ENCODE results near the gene DRAP1. TPM values are rescaled to one million over a fixed set of nuclear protein-coding genes. Genes with fewer than 3 reads are reported as not detected.

The DRAP1 gene
- total RNA-seq, 6 donors from 2014 or later, result 60.3 to 111 (median 80.0) TPM

- Histone ChIP-seq H3K4me3 (peak overlapping the region; percentile 62 to 75 (median 68)), H3K27ac (peak overlapping the region; percentile 70 to 84 (median 77)), H3K9me3 (no peaks in the 10 kb centered on the region), H3K27me3 (peaks cover 0 to 3% (median 0%) of the 10 kb centered on the region in 4 donors), H3K36me3 (no peaks in the 10 kb centered on the region), H3K4me1 (peaks cover 17 to 22% (median 19%) of the 10 kb centered on the region in 4 donors)
- WGBS, 2 donors, result 3 to 4% methylated on average over 29 to 35 of the region's 78 CpGs
- DNase-seq (peak; percentile 78 to 92), ATAC-seq (ENCODE audit: low FRiP score in 2 of 2) (peak; percentile 56 to 86)
- TF ChIP-seq POLR2AphosphoS5 (IDR thresholded peaks at IDR 0.05) (peak in 1 of 2 donors; percentile 58), CTCF (IDR thresholded peaks at IDR 0.05) (peak in 1 of 6 experiments; percentile 3), POLR2A (IDR thresholded peaks at IDR 0.05) (no peak)
Measured at GRCh38 chr11:65899356-65900124, 19.7 kb upstream of the DRAP1 start.

- Histone ChIP-seq H3K4me1 (peaks cover 15 to 22% (median 18%) of the 10 kb centered on the region in 4 donors), H3K27ac (peak within 1 kb of the TSS; percentile 70 to 84 (median 77)), H3K36me3 (no peaks in the 10 kb centered on the region), H3K9me3 (no peaks in the 10 kb centered on the region), H3K4me3 (peak within 1 kb of the TSS; percentile 62 to 75 (median 68)), H3K27me3 (peaks cover 0 to 3% (median 0%) of the 10 kb centered on the region in 4 donors)
- peak; percentile 91 to 95 for ATAC-seq (ENCODE audit: low FRiP score in 2 of 2)
- peak; percentile 97 for DNase-seq
- WGBS, 2 donors, result 5 to 7% methylated on average over 16 to 46 of the region's 80 CpGs
- TF ChIP-seq POLR2AphosphoS5 (IDR thresholded peaks at IDR 0.05) (peak; percentile 52 to 72), EP300 (IDR thresholded peaks at IDR 0.05) (peak in 1 of 4 donors; percentile 10), POLR2A (IDR thresholded peaks at IDR 0.05) (peak in 3 of 4 donors; percentile 64 to 81 (median 73)), CTCF (IDR thresholded peaks at IDR 0.05) (peak in 1 of 6 experiments; percentile 9)
Measured at GRCh38 chr11:65900125-65900898, 18.9 kb upstream of the DRAP1 start, which contains the start of gene FOSL1. FOSL1 (minus strand) TSS chr11:65900388; CDS start chr11:65900339, 49 bp downstream.

GRCh38 chr11:65900899-65901180 lies 18.4 kb upstream of the DRAP1 start:
- peak overlapping the region in 3 of 4 donors; percentile 62 to 69 (median 66) for H3K4me3 ChIP-seq
- H3K27me3 ChIP-seq, result peaks cover 0 to 3% (median 0%) of the 10 kb centered on the region in 4 donors

GRCh38 chr11:65903068-65903481 lies 16.2 kb upstream of the DRAP1 start:
- 8 to 34% methylated on average over 2 to 4 of the region's 5 CpGs for WGBS, 2 donors
- H3K27me3 ChIP-seq, result peaks cover 0 to 3% (median 0%) of the 10 kb centered on the region in 4 donors
- no peak overlapping the region for H3K4me3 ChIP-seq
- no peak overlapping the region for H3K27ac ChIP-seq
- H3K9me3 ChIP-seq, result no peaks in the 10 kb centered on the region
- no peak for ATAC-seq (ENCODE audit: low FRiP score in 2 of 2)
- no peak for DNase-seq
- H3K36me3 ChIP-seq, result no peaks in the 10 kb centered on the region
- peaks cover 15 to 22% (median 18%) of the 10 kb centered on the region in 4 donors for H3K4me1 ChIP-seq
- TF ChIP-seq POLR2A (IDR thresholded peaks at IDR 0.05), result no peak
- no peak for TF ChIP-seq CTCF (IDR thresholded peaks at IDR 0.05)
- no peak for TF ChIP-seq EP300 (IDR thresholded peaks at IDR 0.05)
- TF ChIP-seq POLR2AphosphoS5 (IDR thresholded peaks at IDR 0.05), result no peak

More at GRCh38 chr11:65900899-65901180, 18.4 kb upstream of the DRAP1 start:
- H3K27ac ChIP-seq, result peak overlapping the region in 3 of 4 donors; percentile 50 to 84 (median 70)
- no peak for DNase-seq
- H3K9me3 ChIP-seq, result no peaks in the 10 kb centered on the region
- peaks cover 15 to 22% (median 18%) of the 10 kb centered on the region in 4 donors for H3K4me1 ChIP-seq
- no peak for ATAC-seq (ENCODE audit: low FRiP score in 2 of 2)
- 71 to 77% methylated on average over 11 of the region's 11 CpGs for WGBS, 2 donors
- H3K36me3 ChIP-seq, result no peaks in the 10 kb centered on the region
- TF ChIP-seq CTCF (IDR thresholded peaks at IDR 0.05), result no peak
- TF ChIP-seq EP300 (IDR thresholded peaks at IDR 0.05), result no peak
- TF ChIP-seq POLR2A (IDR thresholded peaks at IDR 0.05), result no peak
- no peak for TF ChIP-seq POLR2AphosphoS5 (IDR thresholded peaks at IDR 0.05)
